Dedifferentiated amniotic fluid mesenchymal stem cell (primary cell): ENCODE data around the gene MPPED2.
"Not testable (repeated sequence)": the region's sequence is repeated elsewhere in the genome, so short reads cannot be mapped to it uniquely, and the experiment has no call there.

Experiments
- DNase-seq: peaks from one replicate; pipeline ENCODE4 v3.0.0-alpha.2; 2016; ENCODE audit errors: extremely low spot score

Gene MPPED2

GRCh38 chr11:30578406-30578805 is 7.7 kb downstream of the MPPED2 start:
- DNase-seq: no peak

GRCh38 chr11:30573951-30574350 is 12.2 kb downstream of the MPPED2 start:
- no peak for DNase-seq

GRCh38 chr11:30568931-30569330 is 17.2 kb downstream of the MPPED2 start:
- no peak for DNase-seq

DNA sequence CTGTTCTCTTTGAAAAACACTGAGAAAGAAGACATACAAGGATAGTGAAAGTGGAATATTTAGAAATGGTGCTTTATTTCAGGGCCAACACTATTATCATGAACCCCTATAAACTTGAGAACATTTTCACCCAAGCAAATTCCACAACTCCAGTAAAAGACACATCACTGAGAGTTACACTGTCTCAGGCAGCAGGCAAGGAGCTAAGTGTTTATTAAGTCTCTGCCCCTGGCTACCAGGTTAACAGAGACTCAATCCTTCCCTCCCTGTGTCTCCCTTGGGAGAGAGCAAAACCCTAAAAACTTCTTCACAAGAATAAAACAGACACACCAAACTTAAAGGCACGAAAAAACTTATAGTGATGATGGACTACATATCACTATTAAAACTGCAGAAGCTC is 18.5 kb downstream of the MPPED2 start:
- no peak for DNase-seq

- DNase-seq: no peak
Measured at GRCh38 chr11:30567120-30567519, 19.0 kb downstream of the MPPED2 start.

- no peak for DNase-seq
Measured at GRCh38 chr11:30566482-30566881, 19.7 kb downstream of the MPPED2 start.

DNA sequence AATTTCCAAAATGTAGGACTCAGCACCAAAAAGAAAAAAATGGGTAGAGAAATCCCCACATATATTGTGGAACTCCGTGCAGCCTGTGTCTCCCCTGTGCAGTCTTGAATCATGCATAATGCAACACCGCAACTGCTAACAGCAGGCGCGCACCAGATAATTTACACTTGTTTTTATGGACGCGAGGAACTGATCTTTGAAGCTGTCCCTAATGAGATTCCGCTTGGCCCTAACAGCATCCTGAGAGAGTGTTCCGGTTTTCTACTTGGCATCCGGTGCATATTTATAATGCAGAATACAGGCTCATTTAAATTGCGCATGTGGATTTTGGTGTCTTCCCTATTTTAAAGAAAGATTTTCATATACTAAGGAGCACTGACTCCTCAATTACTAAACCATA is 21.1 kb downstream of the MPPED2 start:
- DNase-seq: no peak

GRCh38 chr11:30561691-30562415 is 24.3 kb downstream of the MPPED2 start:
- DNase-seq: no peak

DNA sequence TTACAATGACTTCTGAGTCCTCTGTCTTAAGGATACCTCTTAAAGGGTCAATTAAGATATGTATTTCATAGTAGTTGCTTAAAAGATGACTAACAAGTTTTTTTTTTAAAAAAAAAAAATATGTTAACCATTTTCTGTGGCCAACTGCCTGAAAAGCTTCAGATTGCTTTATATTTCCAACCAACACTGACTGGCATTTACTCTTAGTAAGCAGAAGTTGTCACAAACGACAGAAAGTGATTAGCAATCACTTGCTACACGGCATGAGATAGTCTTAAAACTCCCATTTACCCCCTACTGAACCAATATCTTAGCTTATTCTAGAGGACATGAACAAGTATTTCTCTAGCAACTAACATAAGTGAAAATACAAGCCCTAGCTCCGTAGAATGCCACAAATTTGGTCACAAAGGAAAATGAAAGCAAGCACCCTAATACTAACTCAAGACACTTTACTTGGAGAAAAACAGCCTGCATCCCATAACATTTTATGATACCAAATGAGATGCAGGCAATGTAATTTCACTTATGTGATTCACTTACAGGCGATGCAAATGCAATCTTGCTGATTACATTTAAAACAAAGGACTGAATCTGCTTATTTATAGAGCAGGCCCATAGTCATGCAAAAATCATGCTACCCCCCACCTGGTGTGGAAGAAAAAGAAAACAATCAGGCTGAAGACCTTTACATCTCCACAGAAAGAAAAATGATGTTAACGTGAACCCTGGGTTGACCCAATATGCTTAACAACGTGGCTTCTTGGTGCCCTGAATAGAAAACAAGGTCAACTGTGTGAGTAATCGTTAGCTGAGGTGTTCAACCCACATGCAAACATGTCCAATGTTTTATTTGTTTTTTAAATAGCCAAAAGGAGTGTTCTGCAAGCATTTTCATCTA is 25.7 kb downstream of the MPPED2 start:
- no peak for DNase-seq

DNA sequence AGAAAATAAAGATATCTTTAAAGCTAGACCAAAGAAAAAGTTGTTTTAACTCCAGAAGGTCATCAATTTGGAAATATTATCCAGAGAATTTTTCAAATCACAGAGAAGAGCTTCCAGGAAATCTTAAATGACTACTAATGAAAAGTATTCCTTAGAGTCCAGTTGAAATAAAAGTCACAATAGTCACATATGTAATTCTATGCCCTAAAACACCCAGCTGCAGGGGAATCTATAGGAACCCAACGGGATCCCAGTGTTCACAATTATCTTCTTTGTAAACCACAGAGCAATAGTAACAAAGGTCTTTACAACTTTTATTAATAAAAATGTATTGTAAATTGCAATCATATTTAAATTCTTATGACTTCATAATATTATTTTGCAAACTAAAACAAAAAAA is 27.1 kb downstream of the MPPED2 start:
- DNase-seq: no peak

DNA sequence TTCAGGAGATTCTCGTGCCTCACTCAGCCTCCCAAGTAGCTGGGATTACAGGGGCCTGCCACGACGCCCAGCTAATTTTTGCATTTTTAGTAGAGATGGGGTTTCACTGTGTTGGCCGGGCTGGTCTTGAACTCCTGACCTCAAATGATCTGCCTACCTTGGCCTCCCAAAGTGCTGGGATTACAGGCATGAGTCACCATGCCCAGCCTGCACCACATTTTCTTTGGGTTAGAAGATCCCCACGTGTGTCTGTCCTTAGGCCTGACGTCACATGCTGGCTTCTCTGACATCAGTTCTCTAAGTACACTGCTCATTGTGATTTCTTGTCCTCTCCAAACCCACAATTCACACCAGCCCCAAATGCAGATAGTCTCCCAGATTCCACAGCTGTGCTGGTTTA is 31.6 kb downstream of the MPPED2 start:
- not testable (repeated sequence) for DNase-seq

DNA sequence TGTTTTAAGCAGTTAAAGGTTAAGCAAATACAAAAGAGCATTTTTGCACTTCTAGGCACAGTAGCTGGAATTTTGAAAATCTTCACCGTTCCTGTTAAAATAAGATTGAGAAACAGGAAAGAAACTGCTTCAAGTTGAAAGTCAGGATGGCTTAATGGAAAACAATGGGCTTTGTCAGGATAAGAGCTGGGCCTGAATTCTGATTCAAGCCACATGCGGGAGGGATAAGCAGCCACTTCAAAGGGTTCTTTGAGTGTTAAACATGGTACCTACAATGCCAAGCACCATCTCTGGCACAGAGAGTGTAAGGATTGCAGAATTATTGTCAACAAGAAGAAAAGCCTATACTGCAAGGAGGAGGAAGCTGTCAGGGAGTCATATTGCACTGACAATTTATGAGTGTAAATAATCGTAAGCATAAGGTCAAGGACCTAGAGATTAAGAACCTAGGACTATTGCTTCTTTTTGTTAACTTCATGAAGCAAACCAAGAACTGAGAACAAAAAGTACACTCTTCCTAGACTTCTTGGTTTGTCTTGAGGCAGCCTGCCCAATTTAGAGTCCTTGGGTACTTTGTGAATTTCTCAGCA is 32.5 kb downstream of the MPPED2 start:
- DNase-seq: no peak

DNA sequence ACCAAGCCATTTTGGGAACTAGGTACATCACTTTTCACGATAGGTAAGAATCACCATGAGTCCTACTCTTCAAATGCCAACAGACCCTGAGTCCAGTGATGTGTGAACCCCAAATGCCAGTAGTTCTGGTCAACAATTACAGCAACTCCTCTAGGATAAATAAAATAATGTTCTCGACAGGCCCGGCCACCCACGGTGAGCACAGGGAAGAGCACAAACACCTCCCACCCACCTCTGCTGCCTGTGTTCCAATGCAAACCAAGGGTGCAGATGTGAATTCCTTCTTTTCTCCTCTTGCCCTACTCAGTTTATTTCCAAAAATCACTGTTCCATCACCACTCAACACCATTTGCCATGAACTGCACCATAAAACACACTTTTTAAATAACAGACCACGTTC is 33.3 kb downstream of the MPPED2 start:
- DNase-seq: no peak

DNA sequence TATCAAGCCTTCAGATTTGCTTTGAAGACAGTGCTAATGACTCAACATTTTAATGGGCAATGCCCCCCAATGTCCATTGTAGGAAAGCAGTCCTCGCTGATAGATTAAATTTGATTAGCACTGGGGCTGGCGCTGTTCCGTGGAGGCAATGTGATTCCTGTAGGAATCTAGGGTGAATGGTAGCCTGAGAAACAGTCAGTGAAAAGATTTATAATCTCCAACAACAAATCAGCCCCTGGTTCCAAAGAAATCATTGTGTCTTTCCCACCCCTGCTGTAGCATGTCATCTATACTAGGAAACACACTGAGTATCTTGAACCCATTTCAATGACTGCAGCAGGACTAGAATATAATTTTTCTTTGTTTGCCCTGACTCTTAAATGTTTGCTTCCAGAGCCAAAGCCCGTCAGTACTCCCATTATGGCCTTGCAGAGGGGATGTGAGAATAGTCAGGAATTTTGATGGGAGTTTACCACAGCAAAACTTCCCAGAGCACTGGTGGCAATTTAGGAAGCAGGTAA is 36.1 kb downstream of the MPPED2 start:
- DNase-seq: no peak

DNA sequence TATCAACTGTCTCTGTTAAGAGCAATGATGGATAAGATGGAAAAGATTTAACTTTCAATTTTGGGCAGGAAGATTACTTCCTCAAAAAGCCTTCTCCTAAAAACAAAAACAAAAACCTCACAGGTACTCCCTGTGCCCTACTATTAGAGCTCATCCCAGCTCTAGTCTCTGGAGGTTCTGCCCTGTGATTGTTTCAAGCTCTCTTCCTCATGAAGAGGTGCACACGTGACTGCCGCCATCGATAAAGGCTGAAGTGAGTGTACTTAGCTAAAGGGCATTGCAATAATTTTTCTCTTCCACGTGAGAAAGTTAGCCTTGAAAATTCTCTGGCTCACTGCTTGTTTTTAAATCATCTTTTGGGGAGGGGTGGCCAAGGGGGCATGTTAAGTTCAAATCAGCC is 36.6 kb downstream of the MPPED2 start:
- no peak for DNase-seq

DNA sequence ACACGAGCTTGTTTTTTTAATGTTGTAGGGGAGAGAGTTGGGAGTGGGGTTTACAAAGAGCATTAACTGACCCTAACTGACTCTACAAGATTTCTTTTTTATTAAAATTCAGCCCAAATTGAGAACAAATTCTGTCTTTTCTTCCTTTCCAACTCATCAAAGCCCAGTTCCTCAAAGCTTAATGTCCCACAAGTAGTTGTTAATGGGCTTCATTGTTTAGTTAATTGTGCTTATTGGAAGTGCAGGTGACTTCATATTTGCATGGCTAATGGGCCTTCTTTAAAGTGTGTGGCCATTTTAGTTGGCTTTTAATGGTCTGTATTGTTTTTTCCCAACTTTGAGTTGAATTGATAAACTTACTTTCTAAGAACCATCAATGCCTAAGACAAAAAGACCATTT is 39.8 kb downstream of the MPPED2 start:
- DNase-seq: no peak

DNA sequence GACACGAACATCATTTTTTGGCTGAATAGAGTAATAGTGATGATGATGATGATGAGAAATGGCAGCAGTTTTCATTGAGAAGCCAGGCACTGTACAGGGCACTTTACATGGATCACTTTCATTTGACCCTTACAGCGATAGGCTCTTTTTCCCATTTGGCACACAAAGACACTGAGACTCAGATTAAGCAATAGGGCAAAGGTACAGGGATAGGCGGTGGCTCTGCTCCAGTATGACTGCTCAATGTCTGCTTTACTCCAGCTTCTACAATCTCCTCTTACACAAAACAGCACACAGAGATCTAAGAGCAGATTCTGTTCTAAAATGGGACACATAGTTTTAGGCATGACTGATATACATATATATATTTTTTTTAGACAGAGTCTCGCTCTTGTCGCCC is 40.6 kb downstream of the MPPED2 start:
- DNase-seq: no peak

DNA sequence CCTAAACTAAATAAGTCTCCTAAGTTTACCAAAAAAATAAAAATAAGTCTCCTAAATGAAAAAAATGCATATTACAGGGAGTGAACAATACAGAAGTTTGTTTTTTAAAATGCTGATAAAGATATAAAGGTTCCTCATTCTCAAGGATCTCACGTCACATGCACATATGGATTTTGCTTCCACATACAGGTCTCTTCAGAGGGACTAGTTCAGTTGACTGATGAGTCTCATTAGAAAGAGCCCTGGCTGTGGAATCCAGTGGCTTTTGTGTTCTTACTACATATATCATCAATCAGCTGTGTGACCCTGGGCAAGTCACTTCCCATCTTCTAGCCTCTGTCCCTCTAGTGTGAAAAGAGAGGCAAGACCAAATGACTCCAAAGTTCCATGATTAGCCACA is 43.1 kb downstream of the MPPED2 start:
- DNase-seq: no peak

DNA sequence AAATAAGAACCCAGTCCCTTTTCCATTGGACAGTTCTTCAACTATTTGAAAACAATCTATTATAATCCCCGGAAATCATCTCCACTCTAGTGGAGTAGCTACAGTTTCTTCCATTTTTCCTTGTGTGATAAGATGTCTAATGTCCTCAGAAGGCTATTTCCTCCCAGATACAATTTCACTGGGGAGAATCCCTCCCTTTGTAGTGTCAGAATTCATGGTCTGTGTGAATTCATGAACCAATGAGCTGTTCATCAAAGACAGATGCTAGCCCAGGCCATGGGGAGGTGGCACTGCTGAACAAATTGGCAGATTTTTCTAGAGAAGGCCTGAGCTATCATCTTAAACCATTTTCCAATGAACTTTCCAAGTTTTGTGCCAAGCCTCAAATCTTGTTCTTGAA is 45.4 kb downstream of the MPPED2 start:
- DNase-seq: no peak

GRCh38 chr11:30538251-30538650 is 47.9 kb downstream of the MPPED2 start:
- no peak for DNase-seq

DNA sequence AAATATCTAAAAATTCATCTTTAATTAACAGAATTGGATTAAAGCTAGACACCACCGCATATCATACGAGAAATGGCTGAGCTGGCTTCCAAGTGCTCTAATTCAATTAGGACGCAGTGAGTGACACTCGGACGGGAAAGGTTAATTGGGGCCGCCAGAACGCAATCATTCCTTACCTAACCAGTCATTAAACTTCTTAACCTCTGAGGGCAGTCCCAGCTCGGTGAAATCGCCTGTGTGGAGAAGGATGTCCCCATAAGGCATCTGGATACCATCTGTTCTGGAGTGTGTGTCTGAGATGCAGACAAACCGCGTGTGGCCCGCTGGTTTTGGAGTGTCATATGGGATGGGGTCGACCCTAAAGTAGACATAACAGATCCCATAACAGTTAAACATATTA is 50.3 kb downstream of the MPPED2 start:
- no peak for DNase-seq

DNA sequence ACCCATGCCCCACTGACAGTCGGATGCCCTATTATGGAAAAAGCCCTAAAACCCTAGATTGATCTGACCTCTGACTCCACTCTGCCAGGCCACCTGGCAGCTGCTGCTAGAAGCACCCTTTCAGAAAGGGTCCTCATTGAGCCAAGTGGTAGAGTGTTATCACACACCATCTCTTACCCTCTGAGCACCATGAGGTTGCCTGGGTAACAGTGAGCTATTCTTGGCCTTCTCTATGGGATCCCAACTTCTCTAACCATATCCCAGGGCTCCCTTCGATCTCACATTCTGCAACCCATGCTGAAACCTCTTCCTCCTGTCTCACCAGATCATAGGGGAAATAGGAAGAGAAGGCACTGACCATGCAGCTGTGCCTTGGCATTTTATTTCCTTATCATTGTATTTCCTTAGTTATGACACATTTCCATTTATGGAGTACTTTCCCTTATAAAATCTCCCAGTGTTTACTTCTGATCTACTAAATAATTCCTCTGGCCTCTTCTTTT is 52.7 kb downstream of the MPPED2 start:
- no peak for DNase-seq
